CD4-positive, alpha-beta T cell (primary cell): ENCODE measurements around the gene AZIN2. TPM values are rescaled to one million over a fixed set of nuclear protein-coding genes. Genes with fewer than 3 reads are reported as not detected.

Experiments
- ATAC-seq: fragments of 200-7000 bp; cut with Tn5 transposase; one replicate; pipeline ENCODE4 v1.10.0; 2022; ENCODE audit warnings: mild to moderate bottlenecking; ENCODE audit not compliant: poor library complexity
- CTCF ChIA-PET: fragments of 350-600 bp; sonication (Branson Sonifier 250); formaldehyde crosslinking; loops from one replicate; lab custom pipeline; 2021; ENCODE audit warnings: antibody characterized with exemption, inconsistent platforms; lab: Charles Lee
- POLR2A ChIA-PET: fragments of 350-600 bp; sonication (Branson Sonifier 250); formaldehyde crosslinking; loops from one replicate; lab custom pipeline; 2021; ENCODE audit warnings: antibody characterized with exemption, inconsistent platforms; lab: Charles Lee
- DNase-seq, 14 experiments: peaks; one replicate each; pipeline ENCODE4 v3.0.0-alpha.2; 2013 to 2020; ENCODE audit warnings: mixed read lengths in 2 of 14
- H3K27ac ChIP-seq, 2 donors: one replicate each; pipeline versions ENCODE4 v1.5.1 to v1.7.0; 2013; ENCODE audit warnings: low read length in 2 of 2, low read depth in 1 of 2, mild to moderate bottlenecking in 1 of 2
- H3K27me3 ChIP-seq, 2 experiments: 1 replicate in 1 of 2; 2 replicates in 1 of 2; pipeline versions ENCODE4 v1.6.1 to v1.7.0; 2013; ENCODE audit warnings: low read length in 2 of 2, control low read depth in 1 of 2, mild to moderate bottlenecking in 1 of 2, moderate library complexity in 1 of 2; ENCODE audit not compliant: insufficient read depth in 2 of 2, control insufficient read depth in 1 of 2
- H3K36me3 ChIP-seq: one replicate; pipeline ENCODE4 v1.6.1; 2013; ENCODE audit warnings: low read length, control low read depth; ENCODE audit not compliant: insufficient read depth
- H3K4me1 ChIP-seq: one replicate; pipeline ENCODE4 v1.6.1; 2013; ENCODE audit warnings: low read length, control low read depth; ENCODE audit not compliant: insufficient read depth
- H3K4me3 ChIP-seq: one replicate; pipeline ENCODE4 v1.5.1; 2013; ENCODE audit warnings: mild to moderate bottlenecking, low read length, moderate library complexity
- H3K9me3 ChIP-seq, 2 experiments: 1 replicate in 1 of 2; 2 replicates in 1 of 2; pipeline versions ENCODE4 v1.6.1 to v1.7.0; 2013; ENCODE audit warnings: low read length in 2 of 2, mild to moderate bottlenecking in 2 of 2, control low read depth in 1 of 2, moderate library complexity in 1 of 2; ENCODE audit not compliant: control insufficient read depth in 1 of 2, insufficient read depth in 1 of 2
- H3K27ac Mint-ChIP-seq: one replicate; pipeline ENCODE4 v1.8.0; 2020; ENCODE audit warnings: mixed read lengths
- H3K27me3 Mint-ChIP-seq: one replicate; pipeline ENCODE4 v1.8.0; 2021; ENCODE audit warnings: mixed read lengths
- H3K36me3 Mint-ChIP-seq: one replicate; pipeline ENCODE4 v1.8.0; 2021; ENCODE audit warnings: low read depth, mixed read lengths
- H3K4me1 Mint-ChIP-seq: one replicate; pipeline ENCODE4 v1.8.0; 2021; ENCODE audit warnings: low read depth, mixed read lengths
- H3K4me3 Mint-ChIP-seq: one replicate; pipeline ENCODE4 v1.8.0; 2020; ENCODE audit warnings: mild to moderate bottlenecking, mixed read lengths
- H3K9me3 Mint-ChIP-seq: one replicate; pipeline ENCODE4 v1.8.0; 2020; ENCODE audit warnings: mixed read lengths
- intact Hi-C, 2 experiments: fragments of 100-400 bp; cut with DNase I in 1 of 2; cut with micrococcal nuclease in 1 of 2; formaldehyde crosslinking; loops; one replicate each; pipeline versions ENCODE4 v1.15.1 to v1.9.0; 2023 to 2025; cut with DNase I, micrococcal nuclease
- total RNA-seq, 174 experiments: library from RNA in 2 of 174; stranded (reverse) in 2 of 174; gene quantifications; one replicate each; pipeline ENCODE4 v1.2.3 and lab custom pipeline; 2021 to 2026
- TF ChIP-seq, protein P1 (sequence below): fragments of 200-600 bp; IDR thresholded peaks from one replicate; pipeline ENCODE4 v1.8.0; 2022; ENCODE audit warnings: antibody characterized with exemption, mild to moderate bottlenecking

The AZIN2 gene
- total RNA-seq, 2 experiments from 2014 or later: 4.6 to 4.9 TPM

DNA sequence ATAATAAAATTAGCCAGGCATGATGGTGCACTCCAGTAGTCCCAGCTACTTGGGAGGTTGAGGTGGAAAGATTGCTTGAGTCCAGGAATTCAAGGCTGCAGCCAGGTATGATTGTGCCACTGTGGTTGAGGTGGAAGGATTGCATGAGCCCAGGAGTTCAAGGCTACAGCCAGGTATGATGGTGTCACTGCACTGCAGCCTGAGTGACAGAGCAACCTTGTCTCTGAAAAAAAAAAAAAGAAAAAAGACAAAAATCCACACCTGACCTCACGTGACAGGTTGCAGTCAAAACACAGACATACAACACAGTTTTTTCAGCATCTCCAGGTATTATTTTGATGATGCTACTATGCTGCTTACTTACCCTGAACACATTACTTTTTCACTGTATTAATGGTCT, 39.9 kb upstream of the AZIN2 start:
- Mint-ChIP-seq H3K4me3 (no peak overlapping the region), H3K9me3 (no peaks in the 10 kb centered on the region), H3K4me1 (peaks cover 12% of the 10 kb centered on the region), H3K36me3 (peaks cover 7% of the 10 kb centered on the region), H3K27ac (no peak overlapping the region), H3K27me3 (no peaks in the 10 kb centered on the region)
- CTCF ChIA-PET: no interaction called here
- TF ChIP-seq, protein P1, sequence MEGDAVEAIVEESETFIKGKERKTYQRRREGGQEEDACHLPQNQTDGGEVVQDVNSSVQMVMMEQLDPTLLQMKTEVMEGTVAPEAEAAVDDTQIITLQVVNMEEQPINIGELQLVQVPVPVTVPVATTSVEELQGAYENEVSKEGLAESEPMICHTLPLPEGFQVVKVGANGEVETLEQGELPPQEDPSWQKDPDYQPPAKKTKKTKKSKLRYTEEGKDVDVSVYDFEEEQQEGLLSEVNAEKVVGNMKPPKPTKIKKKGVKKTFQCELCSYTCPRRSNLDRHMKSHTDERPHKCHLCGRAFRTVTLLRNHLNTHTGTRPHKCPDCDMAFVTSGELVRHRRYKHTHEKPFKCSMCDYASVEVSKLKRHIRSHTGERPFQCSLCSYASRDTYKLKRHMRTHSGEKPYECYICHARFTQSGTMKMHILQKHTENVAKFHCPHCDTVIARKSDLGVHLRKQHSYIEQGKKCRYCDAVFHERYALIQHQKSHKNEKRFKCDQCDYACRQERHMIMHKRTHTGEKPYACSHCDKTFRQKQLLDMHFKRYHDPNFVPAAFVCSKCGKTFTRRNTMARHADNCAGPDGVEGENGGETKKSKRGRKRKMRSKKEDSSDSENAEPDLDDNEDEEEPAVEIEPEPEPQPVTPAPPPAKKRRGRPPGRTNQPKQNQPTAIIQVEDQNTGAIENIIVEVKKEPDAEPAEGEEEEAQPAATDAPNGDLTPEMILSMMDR: no peak
- Histone ChIP-seq H3K9me3 (no peaks in the 10 kb centered on the region), H3K4me1 (peaks cover 19% of the 10 kb centered on the region), H3K27ac (no peak overlapping the region), H3K36me3 (no peaks in the 10 kb centered on the region), H3K27me3 (no peaks in the 10 kb centered on the region), H3K4me3 (no peak overlapping the region)
- intact Hi-C loops: no loop called here
- no peak for DNase-seq
- POLR2A ChIA-PET: no interaction called here
- ATAC-seq: no peak

DNA sequence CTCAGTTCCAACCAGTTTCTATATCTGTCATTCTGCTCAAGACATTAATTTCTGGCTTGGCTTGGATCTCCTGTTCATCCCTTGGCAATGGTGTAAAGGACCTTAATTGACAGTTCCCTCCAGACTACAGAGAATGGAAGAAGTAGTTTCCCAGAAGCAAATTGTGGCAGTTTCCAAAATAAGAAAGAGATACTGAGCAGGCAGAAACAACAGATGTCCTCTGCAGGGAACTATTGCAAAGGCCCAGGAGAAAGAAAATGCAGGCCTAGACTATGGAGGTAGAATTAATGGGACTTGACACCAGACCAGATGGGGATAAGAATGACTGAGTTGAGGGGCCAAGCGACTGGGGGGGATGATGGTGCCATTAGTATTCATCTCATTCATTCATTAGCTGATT, 38.1 kb upstream of the AZIN2 start:
- ATAC-seq (no peak), DNase-seq (no peak)
- intact Hi-C loops: no loop called here
- Mint-ChIP-seq H3K27ac (no peak overlapping the region), H3K9me3 (no peaks in the 10 kb centered on the region), H3K27me3 (no peaks in the 10 kb centered on the region), H3K36me3 (no peaks in the 10 kb centered on the region), H3K4me1 (no peaks in the 10 kb centered on the region), H3K4me3 (no peak overlapping the region)
- H3K27ac ChIP-seq: no peak overlapping the region
- H3K9me3 ChIP-seq: no peaks in the 10 kb centered on the region
- TF ChIP-seq, protein P1: no peak
- no peak overlapping the region for H3K4me3 ChIP-seq
- H3K36me3 ChIP-seq: no peaks in the 10 kb centered on the region
- CTCF ChIA-PET: interaction anchor here (0.7 kb wide), 1 partner anchor 74 kb away, joined by 4 read pairs; no protein-coding TSS in a partner anchor
- H3K27me3 ChIP-seq: no peaks in the 10 kb centered on the region
- peaks cover 8% of the 10 kb centered on the region for H3K4me1 ChIP-seq
- POLR2A ChIA-PET: no interaction called here

DNA sequence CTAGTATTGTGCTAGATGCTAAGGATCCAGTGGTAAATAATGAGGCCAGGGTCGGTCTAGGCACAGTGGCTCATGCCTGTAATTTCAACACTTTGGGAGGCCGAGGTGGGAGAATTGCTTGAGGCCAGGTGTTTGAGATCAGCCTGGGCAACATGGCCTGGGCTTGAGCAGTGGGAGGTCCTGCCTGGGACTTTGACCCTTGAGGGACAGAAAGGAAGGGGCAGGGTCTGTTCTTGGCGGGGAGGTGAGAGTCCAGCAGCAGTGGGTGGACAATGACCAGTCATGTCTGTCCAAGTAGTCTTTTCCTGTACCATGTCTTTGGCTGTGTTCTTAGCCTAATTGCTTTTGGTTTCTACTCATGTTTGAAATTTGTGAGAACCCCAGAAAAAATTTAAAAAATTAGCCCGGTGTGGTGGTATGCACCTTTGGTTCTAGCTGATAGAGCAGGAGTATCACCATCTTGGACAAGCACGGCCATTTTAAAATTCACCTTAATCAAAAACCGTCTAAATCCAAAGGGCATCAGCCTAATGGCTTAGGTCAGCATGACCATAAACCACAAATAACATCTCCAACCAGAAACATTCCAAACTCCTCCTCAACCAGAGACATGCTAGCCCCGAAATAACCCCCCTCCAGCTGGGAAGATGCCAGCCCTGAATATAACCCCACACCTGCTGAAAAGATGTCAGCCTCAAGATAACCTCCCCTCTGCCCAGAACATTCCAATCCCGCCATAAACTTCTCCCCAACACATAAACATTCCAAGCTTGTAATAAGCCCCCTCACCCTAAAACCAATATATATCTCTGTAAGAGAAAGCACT, 37.5 kb upstream of the AZIN2 start:
- no peak overlapping the region for H3K4me3 Mint-ChIP-seq
- H3K4me3 ChIP-seq: no peak overlapping the region
- H3K36me3 Mint-ChIP-seq: no peaks in the 10 kb centered on the region
- intact Hi-C loops: no loop called here
- H3K4me1 ChIP-seq: peaks cover 8% of the 10 kb centered on the region
- POLR2A ChIA-PET: no interaction called here
- TF ChIP-seq, protein P1: no peak
- H3K36me3 ChIP-seq: no peaks in the 10 kb centered on the region
- no peaks in the 10 kb centered on the region for H3K27me3 ChIP-seq
- H3K27me3 Mint-ChIP-seq: peaks cover 2% of the 10 kb centered on the region
- ATAC-seq (no peak), DNase-seq (no peak)
- H3K9me3 ChIP-seq: no peaks in the 10 kb centered on the region
- CTCF ChIA-PET: no interaction called here
- no peaks in the 10 kb centered on the region for H3K9me3 Mint-ChIP-seq
- no peaks in the 10 kb centered on the region for H3K4me1 Mint-ChIP-seq
- H3K27ac ChIP-seq: no peak overlapping the region
- H3K27ac Mint-ChIP-seq: no peak overlapping the region
